GM19193 (cell line): ENCODE data around the gene CSDE1.

Experiments used
- POLR2A ChIP-seq: IDR thresholded peaks from 4 replicates; pipeline ENCODE4 v1.6.1; 2011; ENCODE audit not compliant: insufficient read depth, insufficient read length; ENCODE audit errors: extremely low read depth

Gene CSDE1

DNA sequence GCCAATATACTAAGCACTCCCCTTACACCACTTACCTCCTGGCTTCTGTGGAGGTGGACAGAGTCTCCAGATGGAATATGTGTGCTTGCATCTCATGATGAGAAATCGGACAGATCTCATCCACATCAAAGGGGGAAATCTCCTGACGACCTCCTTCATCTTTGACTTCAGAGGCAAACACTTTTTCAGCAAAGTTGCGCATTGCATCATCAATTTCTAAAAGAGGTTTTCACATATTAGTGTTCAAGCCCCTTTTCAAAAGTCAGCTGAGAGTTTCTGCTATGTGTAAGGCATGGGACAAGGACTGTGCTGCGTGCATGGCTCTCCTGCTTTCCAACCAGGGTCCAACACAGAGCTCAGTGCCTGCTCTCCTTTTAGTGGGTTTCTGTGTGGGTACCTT is 69.3 kb downstream of the CSDE1 start:
- no peak for TF ChIP-seq POLR2A

DNA sequence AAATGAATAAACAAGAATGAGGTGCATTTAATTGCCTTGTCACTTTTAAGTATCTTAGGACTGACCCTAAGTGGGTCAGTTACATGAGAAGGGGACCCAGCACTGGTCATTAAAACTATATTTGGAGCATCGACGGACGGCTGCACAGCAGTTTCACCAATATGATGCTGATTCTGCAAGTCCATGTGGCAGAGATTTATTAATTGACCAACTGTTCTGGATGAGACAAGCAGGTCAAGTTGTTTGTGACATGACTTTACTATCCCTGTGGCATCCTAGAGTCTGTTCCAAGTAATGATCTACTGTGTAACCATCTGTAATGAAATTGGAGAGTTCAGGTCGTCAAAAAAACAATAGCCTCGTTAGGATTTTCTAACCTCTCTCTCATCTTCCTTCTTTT is 71.9 kb downstream of the CSDE1 start:
- TF ChIP-seq POLR2A = no peak

DNA sequence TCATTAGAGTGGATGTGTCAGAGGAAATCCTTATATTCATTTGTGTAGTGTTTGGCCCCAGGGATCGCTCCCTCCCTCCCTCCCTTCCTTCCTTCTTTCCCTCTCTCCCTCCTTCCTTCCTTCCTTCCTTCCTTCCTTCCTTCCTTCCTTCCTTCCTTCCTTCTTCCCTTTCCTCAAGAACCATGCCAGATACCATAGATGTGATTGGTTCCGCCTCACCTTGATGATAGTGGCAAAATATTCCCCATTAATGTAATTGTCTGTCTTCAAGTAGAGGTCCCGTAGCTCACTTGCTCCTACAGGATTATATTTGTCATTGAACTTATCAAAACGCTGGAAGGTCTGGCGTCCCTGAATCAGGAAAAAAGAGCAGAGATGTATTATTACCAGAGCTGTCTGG is 80.1 kb downstream of the CSDE1 start:
- TF ChIP-seq POLR2A = no peak

DNA sequence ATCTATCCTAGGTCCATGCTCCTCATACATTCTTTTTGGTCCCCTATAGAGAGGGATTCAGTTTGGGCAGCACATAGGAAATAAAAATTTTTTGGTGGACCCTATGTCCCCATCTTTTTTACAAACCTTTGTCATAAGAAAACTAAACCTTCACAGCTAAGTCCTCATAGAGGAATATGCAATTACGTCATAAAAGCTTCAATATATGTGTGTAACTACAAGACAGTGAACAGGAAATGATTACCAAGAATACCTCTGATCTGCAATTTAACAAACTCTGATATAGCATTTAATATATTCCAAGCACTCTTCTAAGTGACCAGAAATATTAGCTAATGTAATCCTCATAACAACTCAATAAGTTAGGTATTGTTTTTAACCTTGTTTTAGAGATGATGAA is 81.7 kb downstream of the CSDE1 start:
- TF ChIP-seq POLR2A = no peak

DNA sequence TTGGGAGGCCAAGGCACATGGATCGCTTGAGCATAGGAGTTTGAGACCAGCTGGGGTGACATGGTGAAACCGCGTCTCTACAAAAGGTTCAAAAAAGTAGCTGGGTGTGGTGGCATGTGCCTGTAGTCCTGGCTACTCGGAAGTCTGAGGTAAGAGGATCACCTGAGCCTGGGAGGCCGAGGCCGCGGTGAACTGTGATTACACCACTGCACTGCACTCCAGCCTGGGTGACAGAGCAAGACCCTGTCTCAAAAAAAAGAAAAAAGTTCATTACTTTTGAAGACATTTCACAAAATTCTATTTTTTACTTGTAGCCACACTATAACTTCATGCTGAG is 85.9 kb downstream of the CSDE1 start:
- no peak for TF ChIP-seq POLR2A

DNA sequence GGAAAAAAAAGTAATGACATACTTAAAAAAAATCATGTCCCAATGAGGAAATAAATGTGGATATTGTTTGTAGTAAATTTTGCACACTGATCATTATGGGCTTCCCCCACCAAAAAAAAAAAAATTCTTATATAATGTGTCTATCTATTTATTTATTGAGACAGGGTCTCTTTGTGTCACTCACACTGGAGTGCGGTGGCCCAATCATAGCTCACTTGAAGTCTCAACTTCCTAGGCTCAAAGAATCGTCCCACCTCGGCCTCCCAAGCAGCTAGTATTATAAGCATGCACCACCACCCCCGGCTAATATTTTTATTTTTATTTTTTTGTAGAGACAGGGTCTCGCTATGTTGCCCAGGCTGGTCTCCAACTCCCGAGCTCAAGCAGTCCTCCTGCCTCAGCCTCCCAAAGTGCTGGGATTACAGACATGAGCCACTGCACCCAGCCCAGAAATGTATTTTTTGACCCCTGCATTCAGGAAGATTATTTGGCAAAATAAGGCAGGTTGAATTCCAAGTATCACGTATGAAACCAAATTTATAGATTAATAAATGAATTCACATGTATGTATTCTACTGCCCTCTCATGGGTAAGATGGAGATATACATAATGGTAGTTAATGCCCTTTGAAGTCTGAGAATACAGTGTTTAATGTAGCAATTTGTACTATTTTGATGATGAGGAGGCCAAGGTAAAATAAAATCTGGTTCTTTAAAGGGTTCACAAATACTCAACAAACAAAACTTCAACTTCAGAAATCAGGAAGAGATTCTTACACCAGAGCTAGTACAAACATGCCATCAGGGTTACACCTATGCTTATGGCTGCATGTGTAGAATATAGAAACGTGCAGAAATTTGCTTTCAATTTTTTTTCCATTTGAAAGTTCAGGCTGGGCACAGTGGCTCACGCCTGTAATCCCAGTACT is 86.5 kb downstream of the CSDE1 start:
- TF ChIP-seq POLR2A = no peak

DNA sequence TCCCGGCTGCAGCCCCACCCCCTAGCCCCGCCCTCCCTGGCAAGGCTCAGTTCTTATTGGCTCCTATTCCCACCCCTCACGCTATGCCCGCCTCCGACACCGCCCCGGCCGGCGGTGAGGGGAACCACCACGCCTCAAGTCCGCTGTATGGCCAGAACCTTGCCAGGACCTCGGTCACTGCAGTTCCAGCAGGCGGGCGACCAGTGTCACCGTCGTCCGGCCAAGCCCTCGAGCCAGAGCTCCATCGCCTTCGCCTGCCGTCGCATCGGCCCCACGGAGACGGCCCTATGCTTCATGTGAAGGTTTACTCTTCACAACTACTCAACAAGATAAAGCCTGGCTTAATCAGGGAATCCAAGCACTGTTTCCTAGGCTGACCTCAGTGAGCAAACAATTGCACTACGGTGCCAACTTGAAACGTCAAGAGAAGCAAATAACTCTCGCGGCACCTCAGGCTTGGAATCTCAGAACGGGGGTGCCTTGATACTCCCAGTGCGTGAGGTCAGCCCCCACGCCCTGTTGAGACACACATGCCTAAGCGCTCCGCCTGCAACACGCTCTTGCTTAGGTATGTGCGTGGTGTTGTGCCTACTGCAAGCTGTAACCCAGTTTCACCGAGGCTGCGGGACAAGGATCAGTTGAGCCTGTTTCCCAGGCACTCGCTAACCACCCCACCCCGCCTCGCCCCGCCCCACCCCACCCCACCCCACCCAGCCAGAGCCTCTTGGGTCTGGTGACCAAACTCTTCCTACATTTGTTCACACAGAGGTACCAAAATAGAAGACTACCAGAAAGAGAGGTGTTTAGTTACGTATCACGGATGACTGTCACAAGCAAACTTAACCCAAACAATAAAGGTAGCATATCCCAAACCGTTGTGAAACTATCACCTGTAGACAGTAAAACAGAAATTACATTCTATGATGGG is 87.4 kb downstream of the CSDE1 start:
- TF ChIP-seq POLR2A = no peak

DNA sequence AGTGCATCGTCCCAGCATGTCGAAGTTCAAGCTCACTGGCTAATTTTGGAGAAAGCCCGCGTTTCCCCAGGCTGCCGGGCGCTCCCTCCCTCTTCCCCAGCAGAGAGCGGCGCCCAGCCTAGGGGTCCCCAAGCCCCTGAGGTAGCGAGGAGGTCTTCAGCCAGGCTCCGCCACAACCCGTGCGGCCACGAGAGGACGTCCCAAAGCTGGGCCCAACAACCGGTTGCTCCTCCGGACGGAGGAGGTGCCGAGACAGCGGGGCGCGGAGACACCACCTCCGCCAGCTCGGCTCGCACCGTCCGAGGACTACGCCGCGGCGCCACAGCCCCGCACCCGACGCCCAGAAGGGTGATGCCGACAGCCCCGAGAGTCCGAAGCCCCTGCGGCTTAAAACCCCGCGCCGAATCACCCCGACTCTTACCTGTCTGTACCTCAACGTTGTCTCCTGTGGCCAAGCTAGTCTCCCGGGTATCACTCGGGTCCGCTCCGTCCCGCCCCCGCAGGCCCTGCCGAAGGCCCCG is 88.2 kb downstream of the CSDE1 start, which contains the start of gene DENND2C:
Gene DENND2C (minus strand): TSS at position 488 of the 521 bp plus-strand sequence. CDS start 44,065 bp downstream, outside the sequence.
- TF ChIP-seq POLR2A = no peak

DNA sequence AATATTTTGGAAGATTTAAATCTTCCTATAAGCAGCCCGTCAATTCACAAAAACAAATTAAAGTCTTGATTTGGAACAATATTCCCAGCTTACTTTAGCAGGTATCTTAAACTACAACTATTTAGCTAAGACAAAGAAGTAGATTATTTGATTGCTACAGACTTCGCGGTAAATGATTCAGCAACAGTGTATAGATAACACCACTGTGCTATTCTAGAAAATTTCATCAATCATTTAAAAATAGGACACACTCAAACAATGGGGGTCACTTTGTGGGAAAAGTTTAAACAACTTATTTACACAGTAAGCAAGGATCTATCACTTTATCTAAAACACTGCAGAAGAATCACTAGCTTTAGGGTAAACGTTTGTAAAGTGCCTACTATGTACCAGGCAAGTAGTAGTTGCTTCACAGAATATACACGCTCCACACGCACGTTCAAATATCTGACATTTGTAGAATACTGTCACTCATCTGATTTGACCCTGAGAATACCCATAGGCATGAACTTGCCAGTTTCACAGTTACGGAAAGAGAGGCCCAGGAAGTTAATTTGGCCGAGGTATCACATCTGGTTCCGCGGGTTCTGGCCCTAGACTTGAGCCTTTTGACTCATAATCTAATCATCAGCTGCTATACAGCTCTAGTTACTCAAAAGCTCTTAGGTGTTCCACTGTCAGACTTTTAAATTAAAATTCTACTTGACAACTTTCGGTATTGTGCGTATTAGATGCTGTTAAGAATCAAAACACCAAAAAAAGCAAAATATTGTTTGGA is 88.8 kb downstream of the CSDE1 start:
- TF ChIP-seq POLR2A = no peak

DNA sequence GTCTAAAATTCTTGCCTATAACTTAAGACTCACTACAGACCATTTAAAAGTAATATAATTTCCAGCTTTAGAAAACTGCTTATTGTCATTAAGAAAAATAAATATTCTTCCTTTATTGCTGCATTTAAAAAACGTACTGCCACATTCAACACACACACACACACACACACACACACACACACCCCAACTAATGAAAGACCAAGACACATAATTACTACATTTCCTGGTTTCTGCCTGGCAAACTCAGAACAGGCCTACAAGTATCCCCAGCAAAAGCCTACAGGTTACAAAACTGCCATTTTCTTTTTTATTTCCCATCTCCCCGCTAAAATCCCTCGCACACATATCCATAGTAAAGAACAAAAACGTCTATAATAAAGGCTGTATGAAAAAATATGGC is 89.4 kb downstream of the CSDE1 start:
- no peak for TF ChIP-seq POLR2A

DNA sequence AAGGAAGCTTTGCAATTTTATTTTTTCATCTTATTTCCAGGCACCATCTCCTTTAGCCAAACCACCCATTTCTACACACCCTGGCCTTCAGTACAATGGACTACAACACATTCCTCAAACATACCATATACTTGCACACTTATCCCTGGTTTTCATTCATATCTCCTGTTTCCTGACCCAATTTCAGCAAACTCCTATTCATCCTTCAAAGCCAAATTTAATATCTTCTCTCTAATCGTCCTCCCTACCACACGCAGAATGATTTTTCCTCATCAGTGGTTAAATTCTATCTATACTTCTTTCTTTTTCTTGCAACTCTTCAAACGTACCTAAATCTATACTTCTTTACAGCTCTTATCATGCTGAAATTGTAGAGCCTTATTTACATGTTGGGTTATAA is 90.8 kb downstream of the CSDE1 start:
- TF ChIP-seq POLR2A = no peak
